Keratinocyte (primary cell): ENCODE results near the gene FBXO38. TPM values are rescaled to one million over a fixed set of nuclear protein-coding genes. Genes with fewer than 3 reads are reported as not detected.

Experiments used
- DNase-seq: peaks from one replicate; pipeline ENCODE4 v3.0.0-alpha.2; 2011; ENCODE audit warnings: low read depth, missing footprints, low spot score
- FAIRE-seq: peaks from 2 replicates; lab custom pipeline; 2011; peaks lifted over from hg19 to GRCh38; lab: Jason Lieb, UNC
- H2AFZ ChIP-seq: 2 replicates; pipeline ENCODE4 v1.6.0; 2012; ENCODE audit warnings: low read length, control low read depth, inconsistent platforms; ENCODE audit not compliant: control insufficient read depth
- H3K27ac ChIP-seq: 2 replicates; pipeline ENCODE4 v1.5.1; 2011; ENCODE audit warnings: low read length; ENCODE audit not compliant: control insufficient read depth, insufficient read depth
- H3K27me3 ChIP-seq: 3 replicates; pipeline ENCODE4 v1.6.0; 2011; ENCODE audit warnings: low read length; ENCODE audit not compliant: control insufficient read depth, insufficient read depth; ENCODE audit errors: extremely low read depth
- H3K36me3 ChIP-seq, 2 experiments: 2 replicates in 1 of 2; 3 replicates in 1 of 2; pipeline ENCODE4 v1.5.1; 2011; ENCODE audit warnings: low read length in 2 of 2, mild to moderate bottlenecking in 1 of 2; ENCODE audit not compliant: control insufficient read depth in 2 of 2, insufficient read depth in 2 of 2; ENCODE audit errors: extremely low read depth in 1 of 2
- H3K4me1 ChIP-seq: 3 replicates; pipeline ENCODE4 v1.5.1; 2011; ENCODE audit warnings: low read length; ENCODE audit not compliant: control insufficient read depth, insufficient read depth; ENCODE audit errors: extremely low read depth
- H3K4me2 ChIP-seq: 3 replicates; pipeline ENCODE4 v1.6.0; 2011; ENCODE audit warnings: low read depth, low read length; ENCODE audit not compliant: control insufficient read depth, insufficient read depth; ENCODE audit errors: extremely low read depth
- H3K4me3 ChIP-seq, 3 experiments: fragments of 200-600 bp in 1 of 3; sonication (generic) in 1 of 3; 2 replicates in 2 of 3; 3 replicates in 1 of 3; pipeline ENCODE4 v1.5.1; 2011 to 2016; ENCODE audit warnings: low read length in 3 of 3, mild to moderate bottlenecking in 3 of 3, control low read depth in 2 of 3, inconsistent platforms in 1 of 3, low read depth in 1 of 3, mixed read lengths in 1 of 3, mixed run types in 1 of 3, moderate library complexity in 1 of 3; ENCODE audit not compliant: control insufficient read depth in 2 of 3, insufficient read depth in 2 of 3; ENCODE audit errors: extremely low read depth in 1 of 3
- H3K79me2 ChIP-seq: 2 replicates; pipeline ENCODE4 v1.6.0; 2012; ENCODE audit warnings: low read length; ENCODE audit not compliant: control insufficient read depth, insufficient read depth
- H3K9ac ChIP-seq: 3 replicates; pipeline ENCODE4 v1.6.0; 2011; ENCODE audit warnings: low read length; ENCODE audit not compliant: control insufficient read depth, insufficient read depth; ENCODE audit errors: extremely low read depth
- H3K9me1 ChIP-seq: 3 replicates; pipeline ENCODE4 v1.6.0; 2011; ENCODE audit warnings: low read length; ENCODE audit not compliant: control insufficient read depth, insufficient read depth; ENCODE audit errors: extremely low read depth
- H3K9me3 ChIP-seq: 2 replicates; pipeline ENCODE4 v1.5.1; 2012; ENCODE audit warnings: low read depth, low read length; ENCODE audit not compliant: control insufficient read depth
- H4K20me1 ChIP-seq: 3 replicates; pipeline ENCODE4 v1.6.0; 2011; ENCODE audit warnings: low read length; ENCODE audit not compliant: control insufficient read depth, insufficient read depth; ENCODE audit errors: extremely low read depth
- EZH2 ChIP-seq: IDR thresholded peaks from one replicate; pipeline ENCODE4 v1.6.1; 2012; ENCODE audit warnings: inconsistent platforms, mild to moderate bottlenecking, low read length, moderate library complexity
- dilution Hi-C: fragments of 300-500 bp; cut with MboI; formaldehyde crosslinking; loops from one replicate; pipeline ENCODE4 v1.7.0; 2020; ENCODE audit warnings: low sequenced_read_pairs; ENCODE audit not compliant: extremely low pct_ligation_motif_present
- polyA minus RNA-seq, 3 experiments: library from RNA; depleted of rRNA, polyadenylated mRNA; stranded (reverse); fragments of >200 nt; gene quantifications; 1 replicate in 1 of 3; 2 replicates in 1 of 3; 3 replicates in 1 of 3; pipeline ENCODE4 v1.2.3, GENCODE V29; 2011
- polyA plus RNA-seq, 5 experiments: library from polyadenylated mRNA; depleted of rRNA in 3 of 5; stranded (reverse) in 3 of 5; stranded (forward) in 1 of 5; unstranded in 1 of 5; fragments of >200 nt; gene quantifications; 1 replicate in 1 of 5; 2 replicates in 3 of 5; 3 replicates in 1 of 5; pipeline versions ENCODE4 v1.2.1 to v1.2.3, GENCODE V29; 2011 to 2012; ENCODE audit warnings: missing spikeins in 2 of 5, low read depth in 1 of 5, low replicate concordance in 1 of 5
- TF ChIP-seq, protein P1 (sequence below), 3 experiments: IDR thresholded peaks in 1 of 3; conservative IDR thresholded peaks in 1 of 3; optimal IDR thresholded peaks in 1 of 3; 2 replicates in 2 of 3; 3 replicates in 1 of 3; pipeline versions ENCODE3 to v1.5.1; 2011; ENCODE audit warnings: low read length in 3 of 3, mild to moderate bottlenecking in 3 of 3, moderate library complexity in 2 of 3, control low read depth in 1 of 3, inconsistent platforms in 1 of 3; ENCODE audit not compliant: insufficient read depth in 2 of 3; ENCODE audit errors: extremely low read depth in 1 of 3

Gene FBXO38, protein sequence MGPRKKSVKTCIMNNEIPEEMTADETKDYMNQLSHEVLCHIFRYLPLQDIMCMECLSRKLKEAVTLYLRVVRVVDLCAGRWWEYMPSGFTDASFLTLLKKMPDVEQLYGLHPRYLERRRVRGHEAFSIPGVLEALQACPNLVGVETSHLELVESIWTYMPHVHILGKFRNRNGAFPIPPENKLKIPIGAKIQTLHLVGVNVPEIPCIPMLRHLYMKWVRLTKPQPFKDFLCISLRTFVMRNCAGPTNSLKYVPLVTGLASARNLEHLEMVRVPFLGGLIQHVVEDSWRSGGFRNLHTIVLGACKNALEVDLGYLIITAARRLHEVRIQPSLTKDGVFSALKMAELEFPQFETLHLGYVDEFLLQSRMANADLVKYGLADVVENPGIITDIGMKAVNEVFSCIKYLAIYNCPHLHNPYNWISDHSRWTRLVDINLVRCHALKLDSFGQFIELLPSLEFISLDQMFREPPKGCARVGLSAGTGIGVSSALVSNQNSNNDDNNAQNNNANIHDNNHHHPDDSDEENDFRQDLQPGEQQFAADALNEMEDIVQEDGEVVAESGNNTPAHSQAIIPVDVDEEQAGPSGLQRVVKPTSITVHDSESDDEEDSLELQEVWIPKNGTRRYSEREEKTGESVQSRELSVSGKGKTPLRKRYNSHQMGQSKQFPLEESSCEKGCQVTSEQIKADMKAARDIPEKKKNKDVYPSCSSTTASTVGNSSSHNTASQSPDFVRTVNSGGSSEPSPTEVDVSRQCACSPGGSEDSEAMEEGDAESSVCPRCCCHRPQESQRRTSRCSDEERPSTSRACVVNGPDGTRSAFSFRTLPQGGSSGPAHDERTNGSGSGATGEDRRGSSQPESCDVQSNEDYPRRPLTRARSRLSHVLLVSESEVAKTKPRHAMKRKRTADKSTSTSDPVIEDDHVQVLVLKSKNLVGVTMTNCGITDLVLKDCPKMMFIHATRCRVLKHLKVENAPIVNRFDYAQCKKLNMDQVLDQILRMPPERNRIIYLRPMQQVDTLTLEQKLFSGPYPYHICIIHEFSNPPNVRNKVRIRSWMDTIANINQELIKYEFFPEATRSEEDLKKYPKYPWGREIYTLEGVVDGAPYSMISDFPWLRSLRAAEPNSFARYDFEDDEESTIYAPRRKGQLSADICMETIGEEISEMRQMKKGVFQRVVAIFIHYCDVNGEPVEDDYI
- polyA plus RNA-seq (15.8 to 30.4 TPM (median 26.8 TPM) in 3 replicates), polyA minus RNA-seq (9.5 to 86.7 TPM (median 84.0 TPM) in 3 replicates)
- 45.5 TPM for polyA plus RNA-seq (2011; ENCODE audit: low read depth)
- 12.9 and 25.9 TPM in 2 replicates for polyA plus RNA-seq (2011; cell fraction: cytosol; rRNA removed)
- polyA plus RNA-seq (2011; cell fraction: nucleus; rRNA removed) = 69.2 and 73.7 TPM in 2 replicates
- 13.4 and 20.4 TPM in 2 replicates for polyA plus RNA-seq (2012; ENCODE audit: low replicate concordance)
- 27.6 TPM for polyA minus RNA-seq (2011; cell fraction: cytosol; rRNA and poly(A)+ RNA removed)
- 78.3 and 159 TPM in 2 replicates for polyA minus RNA-seq (2011; cell fraction: nucleus; rRNA and poly(A)+ RNA removed)

DNA sequence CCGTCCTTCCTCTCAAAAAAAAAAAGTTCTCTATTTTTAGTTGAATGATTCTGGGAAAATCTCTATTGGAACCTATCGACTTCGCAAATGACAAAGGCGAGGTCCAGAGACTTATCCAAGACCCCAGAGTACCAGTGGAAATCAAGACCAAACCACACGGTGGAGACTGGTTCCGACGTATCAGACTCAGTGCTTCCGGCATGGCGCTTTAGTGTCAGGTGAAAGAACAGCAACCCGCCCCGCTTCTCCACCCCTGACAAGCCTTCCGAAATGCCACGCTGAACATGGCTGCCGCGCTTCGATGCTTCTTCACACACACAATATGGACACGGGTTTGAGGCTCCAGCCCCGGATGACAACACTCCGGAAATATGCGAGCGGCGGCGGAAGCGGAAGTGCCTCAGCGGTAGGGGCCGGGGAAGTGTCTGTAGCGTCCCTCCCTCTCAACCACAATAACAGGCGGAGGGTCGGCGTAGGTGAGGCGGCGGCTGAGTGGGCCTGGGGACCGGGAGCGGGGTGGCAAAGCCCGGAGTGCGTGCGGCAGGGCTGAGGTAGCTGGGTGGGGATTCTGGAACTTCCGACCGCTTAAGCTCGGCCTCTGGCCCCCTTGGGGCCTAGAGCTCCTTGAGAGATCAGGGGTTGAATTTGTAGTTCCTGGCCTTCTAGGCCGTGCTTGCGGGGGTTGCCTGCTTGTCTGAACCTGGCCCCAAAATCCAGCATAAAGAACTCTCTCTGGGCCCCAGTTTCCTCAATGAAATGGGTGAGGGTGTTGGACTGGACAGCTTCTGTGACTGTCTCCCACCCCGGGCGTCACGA lies at the start of gene FBXO38:
TSS of gene FBXO38 (plus strand) at position 395 of the 816 bp plus-strand sequence. CDS start 10,819 bp downstream, outside the sequence.
- FAIRE-seq = peak; percentile 84
- Histone ChIP-seq H3K4me2 (peak within 1 kb of the TSS; percentile 97), H3K9ac (peak within 1 kb of the TSS; percentile 97), H3K9me3 (no peaks in the 10 kb centered on the region), H3K9me1 (no peaks in the 10 kb centered on the region), H3K27ac (peak within 1 kb of the TSS; percentile 93), H3K79me2 (peaks cover 47% of the 10 kb centered on the region), H3K4me3 (peak within 1 kb of the TSS; percentile 67 to 94 (median 88)), H4K20me1 (no peaks in the 10 kb centered on the region), H3K27me3 (no peaks in the 10 kb centered on the region), H3K4me1 (peaks cover 24% of the 10 kb centered on the region), H3K36me3 (peaks cover 1 to 7% of the 10 kb centered on the region in 2 experiments), H2AFZ (peak within 1 kb of the TSS; percentile 97)
- dilution Hi-C loops = no loop called here
- peak; percentile 80 for DNase-seq
- no peak for TF ChIP-seq EZH2
- TF ChIP-seq, protein P1, sequence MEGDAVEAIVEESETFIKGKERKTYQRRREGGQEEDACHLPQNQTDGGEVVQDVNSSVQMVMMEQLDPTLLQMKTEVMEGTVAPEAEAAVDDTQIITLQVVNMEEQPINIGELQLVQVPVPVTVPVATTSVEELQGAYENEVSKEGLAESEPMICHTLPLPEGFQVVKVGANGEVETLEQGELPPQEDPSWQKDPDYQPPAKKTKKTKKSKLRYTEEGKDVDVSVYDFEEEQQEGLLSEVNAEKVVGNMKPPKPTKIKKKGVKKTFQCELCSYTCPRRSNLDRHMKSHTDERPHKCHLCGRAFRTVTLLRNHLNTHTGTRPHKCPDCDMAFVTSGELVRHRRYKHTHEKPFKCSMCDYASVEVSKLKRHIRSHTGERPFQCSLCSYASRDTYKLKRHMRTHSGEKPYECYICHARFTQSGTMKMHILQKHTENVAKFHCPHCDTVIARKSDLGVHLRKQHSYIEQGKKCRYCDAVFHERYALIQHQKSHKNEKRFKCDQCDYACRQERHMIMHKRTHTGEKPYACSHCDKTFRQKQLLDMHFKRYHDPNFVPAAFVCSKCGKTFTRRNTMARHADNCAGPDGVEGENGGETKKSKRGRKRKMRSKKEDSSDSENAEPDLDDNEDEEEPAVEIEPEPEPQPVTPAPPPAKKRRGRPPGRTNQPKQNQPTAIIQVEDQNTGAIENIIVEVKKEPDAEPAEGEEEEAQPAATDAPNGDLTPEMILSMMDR (optimal IDR thresholded peaks at IDR 0.05 in 1 of 3, IDR thresholded peaks at IDR 0.05 in 1 of 3, conservative IDR thresholded peaks at IDR 0.05 in 1 of 3; ENCODE audit: extremely low read depth in 1 of 3, insufficient read depth in 2 of 3, low read length in 3 of 3) = peak in 2 of 3 experiments; percentile 12 to 19
